Muscle of arm (tissue), 12 donors: ENCODE data around the gene MRM1. TPM values are rescaled to one million over a fixed set of nuclear protein-coding genes. Genes with fewer than 3 reads are reported as not detected.

Experiments
- polyA plus RNA-seq, 12 donors: library from polyadenylated mRNA; unstranded; fragments of 120-200 nt; gene quantifications; one replicate each; pipeline ENCODE4 v1.2.1, GENCODE V29; 2013; ENCODE audit not compliant: insufficient read length in 12 of 12

MRM1 gene
- polyA plus RNA-seq, 12 donors = 3.0 to 4.8 (median 3.4) TPM; not detected in 2

Other genes with a start within 250 kb of the MRM1 start
- 10 to 100 TPM in 1 of 12 donors, not detected in 11; 11.2 TPM for gene TBC1D3H, start 213.1 kb upstream of the MRM1 start, polyA plus RNA-seq
- gene ZNHIT3, start 114.9 kb upstream of the MRM1 start, polyA plus RNA-seq = 10 to 100 TPM in 11 of 12 donors, not detected in 1; 25.5 to 66.1 (median 57.6) TPM
- gene MYO19, start 66.7 kb upstream of the MRM1 start, polyA plus RNA-seq = 10 to 100 TPM in 11 of 12 donors, not detected in 1; 19.7 to 60.2 (median 30.8) TPM
- 10 to 100 TPM in 2 of 12 donors, 1 to 10 TPM in 9, not detected in 1; 6.7 to 11.6 (median 9.3) TPM for gene PIGW, start 66.6 kb upstream of the MRM1 start, polyA plus RNA-seq
- 10 to 100 TPM in 11 of 12 donors, not detected in 1; 47.7 to 91.0 (median 64.3) TPM for gene GGNBP2, start 56.7 kb upstream of the MRM1 start, polyA plus RNA-seq
- gene DHRS11, start 9.7 kb upstream of the MRM1 start, polyA plus RNA-seq = 10 to 100 TPM in 1 of 12 donors, 1 to 10 TPM in 10, not detected in 1; 4.9 to 30.6 (median 6.9) TPM